Esophagus muscularis mucosa (tissue), 4 donors: ENCODE results near the gene EIF4G1. TPM values are rescaled to one million over a fixed set of nuclear protein-coding genes. Genes with fewer than 3 reads are reported as not detected.

Experiments used
- DNase-seq: peaks from one replicate; pipeline ENCODE4 v3.0.0-alpha.2; 2017; ENCODE audit errors: extremely low spot score
- H3K27ac ChIP-seq, 4 donors: fragments of 200-600 bp; sonication (generic); replicated peaks in 1 of 4; 1 replicate in 3 of 4; 2 replicates in 1 of 4; pipeline ENCODE4 v1.5.1; 2016 to 2019; ENCODE audit warnings: mild to moderate bottlenecking in 1 of 4
- H3K27me3 ChIP-seq, 4 donors: fragments of 200-600 bp; sonication (generic); one replicate each; pipeline versions ENCODE4 v1.5.1 to v1.6.0; 2016 to 2019
- H3K36me3 ChIP-seq, 4 donors: fragments of 200-600 bp; sonication (generic); one replicate each; pipeline ENCODE4 v1.5.1; 2016 to 2019
- H3K4me1 ChIP-seq, 4 donors: fragments of 200-600 bp; sonication (generic); one replicate each; pipeline ENCODE4 v1.5.1; 2016 to 2019
- H3K4me3 ChIP-seq, 4 donors: fragments of 200-600 bp; sonication (generic); 1 replicate in 2 of 4; 2 replicates in 2 of 4; pipeline ENCODE4 v1.5.1; 2016 to 2019; ENCODE audit warnings: mild to moderate bottlenecking in 4 of 4, moderate library complexity in 1 of 4
- H3K9me3 ChIP-seq, 4 donors: fragments of 200-600 bp; sonication (generic); 1 replicate in 3 of 4; 2 replicates in 1 of 4; pipeline ENCODE4 v1.5.1; 2016 to 2019
- CTCF ChIP-seq, 3 experiments: fragments of 200-600 bp in 2 of 3; fragments of 450-650 bp in 1 of 3; sonication (generic) in 2 of 3; IDR thresholded peaks; one replicate each; pipeline ENCODE4 v1.5.1; 2017 to 2019; ENCODE audit warnings: antibody characterized with exemption in 3 of 3, mild to moderate bottlenecking in 2 of 3, moderate library complexity in 1 of 3
- EP300 ChIP-seq: sonication (generic); formaldehyde crosslinking; IDR thresholded peaks from one replicate; pipeline ENCODE4 v1.6.1; 2017; ENCODE audit warnings: antibody characterized with exemption
- POLR2A ChIP-seq: fragments of 450-650 bp; IDR thresholded peaks from one replicate; pipeline ENCODE4 v1.6.1; 2017; ENCODE audit warnings: antibody characterized with exemption, moderate library complexity, mild to moderate bottlenecking, low read depth
- POLR2AphosphoS5 ChIP-seq, 2 donors: sonication (generic); formaldehyde crosslinking; IDR thresholded peaks; one replicate each; pipeline ENCODE4 v1.6.1; 2017; ENCODE audit warnings: antibody characterized with exemption in 2 of 2
- WGBS: methylation state at CpG from one replicate; pipeline ENCODE4 v1.1.5; 2018; 5-methylcytosine and 5-hydroxymethylcytosine counted together
- intact Hi-C: fragments of 100-400 bp; cut with DNase I; formaldehyde crosslinking; loops from one replicate; pipeline ENCODE4 v1.15.1; 2023
- small RNA-seq, 3 donors: library from RNA; depleted of rRNA; stranded (forward); fragments of <200 nt; gene quantifications; one replicate each; pipeline ENCODE3, GENCODE V24; 2016
- total RNA-seq, 4 donors: library from RNA; depleted of rRNA; stranded (reverse); fragments of >200 nt; gene quantifications; one replicate each; pipeline versions ENCODE4 v1.1.0 to v1.2.1, GENCODE V29; 2016

EIF4G1 gene
- total RNA-seq, 4 donors from 2014 or later: 291 to 418 (median 360) TPM

- H3K4me1 ChIP-seq: peaks cover 17 to 35% (median 32%) of the 10 kb centered on the region in 4 donors
- TF ChIP-seq CTCF (IDR thresholded peaks at IDR 0.05): no peak
- TF ChIP-seq POLR2A: no peak
- no peak for TF ChIP-seq POLR2AphosphoS5 (IDR thresholded peaks at IDR 0.05)
- TF ChIP-seq EP300: no peak
- H3K36me3 ChIP-seq: peaks cover 0 to 23% (median 8%) of the 10 kb centered on the region in 4 donors
- peaks cover 0 to 62% (median 6%) of the 10 kb centered on the region in 4 donors for H3K27me3 ChIP-seq
- H3K27ac ChIP-seq: no peak overlapping the region
- intact Hi-C loops: no loop called here
- no peaks in the 10 kb centered on the region for H3K9me3 ChIP-seq
- WGBS: 96% methylated on average over 12 of the region's 15 CpGs
- DNase-seq: no peak
- no peak overlapping the region for H3K4me3 ChIP-seq
These were observed 68.8 kb downstream of the EIF4G1 start for GRCh38 chr3:184383033-184383740.

DNA sequence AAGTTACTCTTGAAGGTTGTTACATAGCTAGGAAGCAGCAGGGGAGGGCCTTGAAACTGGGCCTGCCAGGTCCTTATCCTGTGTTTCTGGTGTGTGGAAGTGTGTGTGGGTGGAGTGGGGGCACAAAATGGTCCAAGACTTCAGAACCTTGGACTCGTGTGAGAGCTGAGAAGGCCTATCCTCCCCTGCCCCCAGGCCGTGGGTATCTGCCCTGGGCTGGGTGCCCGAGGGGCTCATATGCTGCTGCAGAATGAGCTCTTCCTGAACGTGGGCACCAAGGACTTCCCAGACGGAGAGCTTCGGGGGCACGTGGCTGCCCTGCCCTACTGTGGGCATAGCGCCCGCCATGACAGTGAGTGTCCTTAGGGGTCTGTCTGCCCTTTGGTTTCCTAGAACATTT, 69.9 kb downstream of the EIF4G1 start:
- peaks cover 0 to 51% (median 6%) of the 10 kb centered on the region in 4 donors for H3K27me3 ChIP-seq
- H3K4me3 ChIP-seq: no peak overlapping the region
- TF ChIP-seq POLR2A (no peak), EP300 (no peak), CTCF (IDR thresholded peaks at IDR 0.05) (no peak), POLR2AphosphoS5 (IDR thresholded peaks at IDR 0.05) (no peak)
- peaks cover 0 to 30% (median 10%) of the 10 kb centered on the region in 4 donors for H3K36me3 ChIP-seq
- H3K9me3 ChIP-seq: no peaks in the 10 kb centered on the region
- WGBS: 90% methylated on average over 5 of the region's 9 CpGs
- peaks cover 11 to 24% (median 21%) of the 10 kb centered on the region in 4 donors for H3K4me1 ChIP-seq
- intact Hi-C loops: no loop called here
- no peak overlapping the region for H3K27ac ChIP-seq
- no peak for DNase-seq

Small RNAs within 50 kb of the gene (small RNA-seq; reads per million reads assigned to genes)
- 1,713 to 2,835 (median 2,273) reads per million in 3 donors for gene SNORD66

Other genes with a start within 250 kb of the EIF4G1 start
- not detected for gene HTR3E, start 217.5 kb upstream of the EIF4G1 start, total RNA-seq
- 10 to 100 TPM; 29.3 to 39.5 (median 33.8) TPM for gene EIF2B5, start 179.2 kb upstream of the EIF4G1 start, total RNA-seq
- gene DVL3, start 159.2 kb upstream of the EIF4G1 start, total RNA-seq: 100 to 1,000 TPM in 2 of 4 donors, 10 to 100 TPM in 2; 64.0 to 119 (median 86.3) TPM
- 100 to 1,000 TPM; 258 to 397 (median 298) TPM for gene AP2M1, start 139.8 kb upstream of the EIF4G1 start, total RNA-seq
- gene ABCF3, start 128.4 kb upstream of the EIF4G1 start, total RNA-seq: 10 to 100 TPM; 34.8 to 43.2 (median 36.9) TPM
- under 1 TPM in 3 of 4 donors, not detected in 1; 0.17 to 0.33 (median 0.32) TPM for gene VWA5B2, start 85.0 kb upstream of the EIF4G1 start, total RNA-seq
- 10 to 100 TPM; 35.6 to 48.5 (median 39.8) TPM for gene ALG3, start 65.6 kb upstream of the EIF4G1 start, total RNA-seq
- 1 to 10 TPM; 3.3 to 4.9 (median 3.7) TPM for gene EEF1AKMT4, start 64.9 kb upstream of the EIF4G1 start, total RNA-seq
- not detected for gene CAMK2N2, start 53.1 kb upstream of the EIF4G1 start, total RNA-seq
- gene ECE2, start 38.6 kb upstream of the EIF4G1 start, total RNA-seq: under 1 TPM; 0.42 to 0.69 (median 0.56) TPM
- 100 to 1,000 TPM; 252 to 356 (median 274) TPM for gene PSMD2, start 15.4 kb upstream of the EIF4G1 start, total RNA-seq
- 10 to 100 TPM; 40.3 to 71.0 (median 59.9) TPM for gene FAM131A, start 23.0 kb downstream of the EIF4G1 start, total RNA-seq
- 1 to 10 TPM; 1.8 to 3.4 (median 2.7) TPM for gene CLCN2, start 47.0 kb downstream of the EIF4G1 start, total RNA-seq
- gene POLR2H, start 47.1 kb downstream of the EIF4G1 start, total RNA-seq: 10 to 100 TPM; 36.0 to 52.1 (median 40.4) TPM
- gene THPO, start 63.6 kb downstream of the EIF4G1 start, total RNA-seq: 1 to 10 TPM in 1 of 4 donors, under 1 TPM in 3; 0.40 to 1.3 (median 0.64) TPM
- gene CHRD, start 65.4 kb downstream of the EIF4G1 start, total RNA-seq: 10 to 100 TPM; 12.3 to 17.6 (median 16.8) TPM
- gene EPHB3, start 247.2 kb downstream of the EIF4G1 start, total RNA-seq: 1 to 10 TPM; 1.5 to 6.1 (median 3.5) TPM